Measurements from ENCODE around the gene TKT. TPM values are rescaled to one million over a fixed set of nuclear protein-coding genes. Genes with fewer than 3 reads are reported as not detected.
A peak's percentile ranks its signal among the peaks of the same experiment; 100 is the strongest.

Gene TKT
- total RNA-seq, 1 donor: 265 TPM

GRCh38 chr3:53240989-53241972, 14.5 kb downstream of the TKT start:
- H3K4me3 ChIP-seq (ENCODE audit: low read depth, low read length): no peak overlapping the region
- no peak for DNase-seq (ENCODE audit: low read depth)
- TF ChIP-seq CTCF (IDR thresholded peaks at IDR 0.05; ENCODE audit: insufficient read depth, low read length): no peak

GRCh38 chr3:53239800-53240199, 16.0 kb downstream of the TKT start:
- no peak for DNase-seq (ENCODE audit: low read depth)
- H3K4me3 ChIP-seq (ENCODE audit: low read depth, low read length): no peak overlapping the region
- no peak for TF ChIP-seq CTCF (IDR thresholded peaks at IDR 0.05; ENCODE audit: insufficient read depth, low read length)

- no peak for DNase-seq (ENCODE audit: low read depth)
- H3K4me3 ChIP-seq (ENCODE audit: low read depth, low read length): no peak overlapping the region
- no peak for TF ChIP-seq CTCF (IDR thresholded peaks at IDR 0.05; ENCODE audit: insufficient read depth, low read length)
These were observed 16.9 kb downstream of the TKT start for GRCh38 chr3:53238886-53239285.

DNA sequence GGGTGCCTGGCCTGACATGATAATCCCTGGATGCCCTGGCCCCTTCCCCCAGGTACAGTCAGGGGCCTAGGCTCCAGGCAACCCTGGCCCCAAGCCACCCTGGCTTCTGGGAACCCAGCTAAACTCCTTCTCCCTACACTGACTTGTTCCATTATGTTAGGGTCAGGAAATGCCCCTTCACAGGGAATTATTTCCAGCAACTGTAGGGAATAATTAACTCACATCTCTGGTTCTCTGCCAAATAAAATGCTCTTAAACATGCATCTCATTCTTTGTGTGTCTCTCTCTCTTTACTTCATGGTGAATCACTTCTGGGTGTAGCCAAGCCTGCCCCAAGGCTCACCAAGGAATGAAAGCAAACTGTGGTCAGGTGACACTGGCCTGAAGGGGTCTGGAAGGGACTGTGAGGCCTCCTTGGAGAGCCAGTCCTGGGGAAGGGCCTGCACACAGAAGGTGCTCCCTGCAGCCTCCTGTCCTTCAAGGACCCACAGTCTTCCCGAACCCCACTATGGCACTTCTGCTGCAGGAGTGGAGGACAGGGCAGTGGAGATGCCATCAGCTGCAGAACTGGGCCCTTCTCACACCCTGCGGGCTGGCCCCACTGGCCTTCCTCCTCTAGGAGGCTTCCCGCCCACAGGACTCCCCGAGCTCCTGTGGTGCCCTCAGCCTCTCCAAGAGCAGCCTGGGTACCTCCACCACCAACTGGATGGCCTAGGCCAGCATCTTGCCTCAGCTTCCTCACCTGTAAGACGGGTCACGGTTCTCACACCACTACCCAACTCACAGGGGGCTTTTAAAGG, 17.6 kb downstream of the TKT start:
- no peak overlapping the region for H3K4me3 ChIP-seq (ENCODE audit: low read depth, low read length)
- DNase-seq (ENCODE audit: low read depth): peak; percentile 95
- TF ChIP-seq CTCF (IDR thresholded peaks at IDR 0.05; ENCODE audit: insufficient read depth, low read length): no peak

DNA sequence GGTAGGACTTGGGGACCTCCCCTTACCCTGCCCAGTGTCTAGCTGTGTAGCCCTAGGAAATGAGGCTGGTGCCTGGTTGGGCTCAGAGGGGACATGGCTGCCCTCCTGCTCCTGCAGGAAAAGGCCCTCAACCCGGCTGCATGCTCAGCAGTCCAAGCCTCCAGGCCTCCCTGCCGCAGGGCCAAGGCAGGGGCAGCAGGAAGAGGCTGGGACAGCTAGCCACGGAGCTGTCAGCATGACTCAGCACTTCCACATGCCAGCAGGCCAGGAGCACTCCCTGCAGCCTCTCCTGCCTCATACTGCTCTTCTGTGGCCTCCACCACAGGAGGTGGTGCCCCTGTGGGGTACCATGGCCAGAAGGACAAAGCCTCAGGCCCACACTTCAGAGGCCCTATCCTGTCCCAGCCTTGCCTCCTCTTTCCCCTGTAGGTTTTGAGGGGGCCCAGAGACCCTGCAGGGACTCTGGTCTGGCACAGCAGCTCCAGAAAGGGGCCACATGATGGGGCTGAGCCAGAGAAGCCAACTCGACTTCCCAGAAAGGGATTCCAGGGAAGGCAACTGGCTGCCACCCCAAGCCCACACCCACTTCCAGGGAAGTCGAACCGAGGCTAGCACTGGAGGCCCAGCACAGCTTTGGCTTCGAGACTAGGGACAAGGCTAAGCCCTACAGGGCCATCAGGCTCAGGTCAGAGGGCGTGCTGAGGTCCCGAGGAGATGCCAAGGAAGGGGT, 19.5 kb downstream of the TKT start:
- TF ChIP-seq CTCF (IDR thresholded peaks at IDR 0.05; ENCODE audit: insufficient read depth, low read length): no peak
- DNase-seq (ENCODE audit: low read depth): peak; percentile 89
- no peak overlapping the region for H3K4me3 ChIP-seq (ENCODE audit: low read depth, low read length)

DNA sequence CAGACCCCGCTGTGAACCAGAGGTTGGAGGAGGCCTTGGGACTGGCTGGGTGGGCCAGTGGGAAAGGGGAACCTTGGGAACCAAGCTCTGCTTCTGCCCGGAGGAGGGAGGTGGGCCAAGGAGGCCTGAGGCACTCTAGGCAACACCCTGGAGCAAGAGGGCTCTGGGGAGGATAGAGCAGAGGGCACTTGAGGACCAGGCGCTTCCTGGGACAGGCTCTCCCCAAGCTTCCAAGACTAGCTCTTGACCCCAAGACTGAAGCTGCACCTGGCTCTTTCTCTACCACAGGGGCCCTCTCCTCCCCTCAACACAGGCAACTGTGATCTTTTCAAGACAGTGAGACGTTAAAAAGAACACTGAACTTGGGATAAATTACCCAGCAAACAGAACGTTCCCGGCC, 20.3 kb downstream of the TKT start:
- no peak for DNase-seq (ENCODE audit: low read depth)
- TF ChIP-seq CTCF (IDR thresholded peaks at IDR 0.05; ENCODE audit: insufficient read depth, low read length): no peak
- H3K4me3 ChIP-seq (ENCODE audit: low read depth, low read length): no peak overlapping the region

Data from fibroblast of the aortic adventitia (primary cell).